NB4 (cell line): ENCODE data around the gene JAG2.

Source experiments
- DNase-seq: peaks from one replicate; pipeline ENCODE4 v3.0.0; 2010; ENCODE audit warnings: low read depth
- H3K4me3 ChIP-seq: one replicate; pipeline ENCODE4 v1.5.1; 2011; ENCODE audit warnings: mild to moderate bottlenecking, low read depth, low read length, moderate library complexity
- CTCF ChIP-seq: IDR thresholded peaks from one replicate; pipeline ENCODE4 v1.5.1; 2012; ENCODE audit warnings: low read depth, low read length
- MYC ChIP-seq: IDR thresholded peaks from 2 replicates; pipeline ENCODE4 v1.6.1; 2011; ENCODE audit warnings: low read depth, low read length
- POLR2A ChIP-seq: IDR thresholded peaks from 2 replicates; pipeline ENCODE4 v1.6.1; 2011; ENCODE audit warnings: mild to moderate bottlenecking; ENCODE audit not compliant: insufficient read length; ENCODE audit errors: extremely low read depth
- TF ChIP-seq, protein P1 (sequence below): IDR thresholded peaks from 2 replicates; pipeline ENCODE4 v1.6.1; 2011; ENCODE audit warnings: low read depth, low read length

The JAG2 gene

GRCh38 chr14:105213361-105213760 is 44.8 kb upstream of the JAG2 start:
- H3K4me3 ChIP-seq = no peak overlapping the region
- DNase-seq = no peak
- TF ChIP-seq, protein P1, sequence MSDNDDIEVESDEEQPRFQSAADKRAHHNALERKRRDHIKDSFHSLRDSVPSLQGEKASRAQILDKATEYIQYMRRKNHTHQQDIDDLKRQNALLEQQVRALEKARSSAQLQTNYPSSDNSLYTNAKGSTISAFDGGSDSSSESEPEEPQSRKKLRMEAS = no peak
- TF ChIP-seq CTCF = no peak
- no peak for TF ChIP-seq MYC
- TF ChIP-seq POLR2A = no peak

DNA sequence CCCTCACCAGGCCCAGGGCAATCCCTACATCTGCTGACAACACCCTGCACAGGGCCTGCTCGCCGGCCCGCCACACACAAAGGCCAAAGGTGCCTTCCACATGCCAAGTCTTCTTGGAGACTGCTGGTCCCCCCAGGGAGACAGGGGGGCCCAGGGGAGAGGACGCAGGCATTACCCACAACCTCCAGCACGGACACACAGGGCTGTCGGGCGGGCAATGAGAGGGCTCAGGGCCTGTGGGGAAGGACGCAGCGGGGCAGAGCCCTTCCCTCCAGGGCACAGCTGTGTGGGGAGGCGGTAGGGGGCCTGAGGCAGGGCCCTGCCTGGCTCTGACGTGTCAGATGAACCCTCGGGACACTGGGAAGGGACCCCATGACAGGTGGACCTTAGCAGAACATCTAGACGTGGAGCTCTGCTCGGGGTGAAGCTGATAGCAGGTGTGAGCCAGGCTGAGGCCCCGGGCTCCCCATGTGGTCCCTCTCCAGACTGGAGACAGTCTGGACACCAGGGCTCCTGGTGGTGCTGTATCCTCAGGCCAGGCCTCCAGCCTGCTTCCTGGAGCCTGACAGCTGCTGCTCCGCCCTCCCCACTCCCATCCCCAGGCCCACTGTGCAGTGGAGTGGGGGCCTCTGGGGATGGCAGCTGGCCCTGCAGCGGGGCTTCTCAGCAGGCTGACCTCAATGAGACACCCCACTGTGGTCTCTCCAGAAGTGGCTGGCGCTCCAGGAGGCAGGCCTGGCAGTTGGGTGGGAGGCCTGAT is 44.1 kb upstream of the JAG2 start:
- no peak for DNase-seq

DNA sequence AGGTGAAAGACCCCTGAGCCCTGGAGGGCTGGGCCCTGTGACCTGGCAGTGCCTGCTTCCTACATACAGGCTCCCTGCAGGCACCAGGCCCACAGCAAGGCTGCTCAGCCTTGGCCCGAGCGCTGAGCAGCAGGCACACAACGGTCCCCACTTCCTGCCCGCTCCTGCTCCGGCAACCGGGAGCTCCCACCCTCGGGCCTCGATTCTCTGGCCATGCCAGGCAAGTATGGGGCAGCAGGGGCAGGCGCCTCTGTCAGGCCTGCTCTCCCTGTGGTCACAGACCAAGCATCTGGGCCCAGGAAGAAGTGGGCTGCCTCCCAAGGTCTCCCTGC is 43.1 kb upstream of the JAG2 start:
- no peak for DNase-seq

More for the DNA sequence above, 44.1 kb upstream of the JAG2 start:
- TF ChIP-seq MYC (no peak), POLR2A (no peak), CTCF (no peak)
- TF ChIP-seq, protein P1 = no peak
- no peak overlapping the region for H3K4me3 ChIP-seq

GRCh38 chr14:105211086-105211757 is 42.6 kb upstream of the JAG2 start:
- no peak overlapping the region for H3K4me3 ChIP-seq
- TF ChIP-seq POLR2A (no peak), MYC (no peak), CTCF (no peak)
- TF ChIP-seq, protein P1 = no peak
- DNase-seq = no peak

More for the DNA sequence above, 43.1 kb upstream of the JAG2 start:
- no peak overlapping the region for H3K4me3 ChIP-seq
- no peak for TF ChIP-seq POLR2A

- no peak overlapping the region for H3K4me3 ChIP-seq
- no peak for DNase-seq
- TF ChIP-seq CTCF (no peak), POLR2A (no peak), MYC (no peak)
- TF ChIP-seq, protein P1 = no peak
Measured at GRCh38 chr14:105210266-105211025, 41.9 kb upstream of the JAG2 start.

GRCh38 chr14:105209646-105210045 is 41.1 kb upstream of the JAG2 start:
- TF ChIP-seq POLR2A = no peak
- no peak for TF ChIP-seq CTCF
- H3K4me3 ChIP-seq = no peak overlapping the region
- DNase-seq = no peak
